Stimulated activated naive CD8-positive, alpha-beta T cell treated with anti-CD3 and anti-CD28 coated beads, Interleukin-15, Interleukin-2, amounts not matched to agents 100 U/mL and 50 U/mL, for 24 hours (primary cell): ENCODE data around the gene SMIM23.
"Not testable (repeated sequence)": the region's sequence is repeated elsewhere in the genome, so short reads cannot be mapped to it uniquely, and the experiment has no call there.

ENCODE experiments used
- ATAC-seq: fragments of 150-1000 bp; cut with Tn5 transposase; one replicate; pipeline ENCODE4 v1.10.0; 2021
- DNase-seq: peaks from one replicate; pipeline ENCODE4 v3.0.0; 2021

The SMIM23 gene

GRCh38 chr5:171774418-171774817, 11.2 kb upstream of the SMIM23 start:
- ATAC-seq (no peak), DNase-seq (no peak)

- ATAC-seq (no peak), DNase-seq (no peak)
Measured at GRCh38 chr5:171776213-171776612, 9.4 kb upstream of the SMIM23 start.

- ATAC-seq (no peak), DNase-seq (no peak)
Measured at GRCh38 chr5:171776770-171777759, 8.6 kb upstream of the SMIM23 start.

- ATAC-seq = not testable (repeated sequence)
Measured at GRCh38 chr5:171781744-171782143, 3.9 kb upstream of the SMIM23 start.

GRCh38 chr5:171782332-171782966, 3.2 kb upstream of the SMIM23 start:
- no peak for DNase-seq
- ATAC-seq = no peak

More at GRCh38 chr5:171781744-171782143, 3.9 kb upstream of the SMIM23 start:
- DNase-seq = not testable (repeated sequence)

GRCh38 chr5:171783051-171783450, 2.6 kb upstream of the SMIM23 start:
- DNase-seq (no peak), ATAC-seq (no peak)

- DNase-seq (no peak), ATAC-seq (no peak)
Measured at GRCh38 chr5:171789353-171789752, 3.7 kb downstream of the SMIM23 start.

GRCh38 chr5:171790408-171790807, 4.8 kb downstream of the SMIM23 start:
- DNase-seq (no peak), ATAC-seq (no peak)

GRCh38 chr5:171794470-171794960, 8.9 kb downstream of the SMIM23 start:
- DNase-seq (no peak), ATAC-seq (no peak)

GRCh38 chr5:171795381-171795780, 9.8 kb downstream of the SMIM23 start:
- DNase-seq (no peak), ATAC-seq (no peak)

- DNase-seq (no peak), ATAC-seq (no peak)
Measured at GRCh38 chr5:171796436-171796835, 10.8 kb downstream of the SMIM23 start.

- ATAC-seq (no peak), DNase-seq (no peak)
Measured at GRCh38 chr5:171797543-171797942, 11.9 kb downstream of the SMIM23 start.

- no peak for DNase-seq
- ATAC-seq = no peak
Measured at GRCh38 chr5:171798418-171798817, 12.8 kb downstream of the SMIM23 start.

- no peak for DNase-seq
- no peak for ATAC-seq
Measured at GRCh38 chr5:171801839-171802238, 16.2 kb downstream of the SMIM23 start.

GRCh38 chr5:171805746-171806145, 20.1 kb downstream of the SMIM23 start:
- ATAC-seq (no peak), DNase-seq (no peak)

GRCh38 chr5:171806976-171807747, 21.5 kb downstream of the SMIM23 start:
- ATAC-seq = no peak
- no peak for DNase-seq

- DNase-seq = no peak
- no peak for ATAC-seq
Measured at GRCh38 chr5:171808453-171808852, 22.8 kb downstream of the SMIM23 start.

GRCh38 chr5:171808951-171809350, 23.3 kb downstream of the SMIM23 start:
- ATAC-seq (no peak), DNase-seq (no peak)

- DNase-seq (no peak), ATAC-seq (no peak)
Measured at GRCh38 chr5:171810227-171810626, 24.6 kb downstream of the SMIM23 start.

- ATAC-seq (no peak), DNase-seq (no peak)
Measured at GRCh38 chr5:171813270-171813669, 27.7 kb downstream of the SMIM23 start.

- DNase-seq = no peak
- ATAC-seq = no peak
Measured at GRCh38 chr5:171813813-171814490, 28.3 kb downstream of the SMIM23 start.

- ATAC-seq (no peak), DNase-seq (no peak)
Measured at GRCh38 chr5:171816666-171817065, 31.0 kb downstream of the SMIM23 start.
